Measurements from ENCODE around the gene CBL.

GRCh38 chr11:119295178-119295577, 89.0 kb downstream of the CBL start:
- TF ChIP-seq CTCF (IDR thresholded peaks at IDR 0.05) (no peak), POLR2A (IDR thresholded peaks at IDR 0.05) (no peak)
